ENCODE measurements around the gene VHLL. TPM values are rescaled to one million over a fixed set of nuclear protein-coding genes. Genes with fewer than 3 reads are reported as not detected.

Gene VHLL
- total RNA-seq, 1 donor from 2014 or later: 0.46 TPM

DNA sequence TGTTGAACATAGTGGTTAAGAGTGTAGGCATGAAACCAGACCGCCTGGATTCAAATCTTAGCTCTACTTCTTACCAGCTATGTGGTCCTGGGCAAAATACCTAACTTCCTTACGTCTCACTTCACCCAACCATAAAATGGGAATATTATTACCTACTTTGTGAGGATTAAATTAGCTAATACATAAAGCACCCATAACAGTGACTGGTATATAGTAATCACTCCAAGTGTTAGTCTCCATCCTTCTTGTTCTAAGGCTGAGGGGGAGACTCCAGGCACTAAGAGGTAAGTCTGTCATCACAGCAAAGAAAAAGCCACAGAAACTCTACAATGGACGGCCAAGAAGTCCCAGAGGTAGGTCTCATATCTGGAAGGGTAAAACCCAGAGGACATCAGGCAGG lies 19.3 kb downstream of the VHLL start:
- no peak overlapping the region for H3K27ac Mint-ChIP-seq
- H3K36me3 Mint-ChIP-seq (ENCODE audit: insufficient read depth): peaks cover 15% of the 10 kb centered on the region
- TF ChIP-seq, protein P1, sequence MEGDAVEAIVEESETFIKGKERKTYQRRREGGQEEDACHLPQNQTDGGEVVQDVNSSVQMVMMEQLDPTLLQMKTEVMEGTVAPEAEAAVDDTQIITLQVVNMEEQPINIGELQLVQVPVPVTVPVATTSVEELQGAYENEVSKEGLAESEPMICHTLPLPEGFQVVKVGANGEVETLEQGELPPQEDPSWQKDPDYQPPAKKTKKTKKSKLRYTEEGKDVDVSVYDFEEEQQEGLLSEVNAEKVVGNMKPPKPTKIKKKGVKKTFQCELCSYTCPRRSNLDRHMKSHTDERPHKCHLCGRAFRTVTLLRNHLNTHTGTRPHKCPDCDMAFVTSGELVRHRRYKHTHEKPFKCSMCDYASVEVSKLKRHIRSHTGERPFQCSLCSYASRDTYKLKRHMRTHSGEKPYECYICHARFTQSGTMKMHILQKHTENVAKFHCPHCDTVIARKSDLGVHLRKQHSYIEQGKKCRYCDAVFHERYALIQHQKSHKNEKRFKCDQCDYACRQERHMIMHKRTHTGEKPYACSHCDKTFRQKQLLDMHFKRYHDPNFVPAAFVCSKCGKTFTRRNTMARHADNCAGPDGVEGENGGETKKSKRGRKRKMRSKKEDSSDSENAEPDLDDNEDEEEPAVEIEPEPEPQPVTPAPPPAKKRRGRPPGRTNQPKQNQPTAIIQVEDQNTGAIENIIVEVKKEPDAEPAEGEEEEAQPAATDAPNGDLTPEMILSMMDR (IDR thresholded peaks at IDR 0.05; ENCODE audit: unreplicated experiment): no peak

DNA sequence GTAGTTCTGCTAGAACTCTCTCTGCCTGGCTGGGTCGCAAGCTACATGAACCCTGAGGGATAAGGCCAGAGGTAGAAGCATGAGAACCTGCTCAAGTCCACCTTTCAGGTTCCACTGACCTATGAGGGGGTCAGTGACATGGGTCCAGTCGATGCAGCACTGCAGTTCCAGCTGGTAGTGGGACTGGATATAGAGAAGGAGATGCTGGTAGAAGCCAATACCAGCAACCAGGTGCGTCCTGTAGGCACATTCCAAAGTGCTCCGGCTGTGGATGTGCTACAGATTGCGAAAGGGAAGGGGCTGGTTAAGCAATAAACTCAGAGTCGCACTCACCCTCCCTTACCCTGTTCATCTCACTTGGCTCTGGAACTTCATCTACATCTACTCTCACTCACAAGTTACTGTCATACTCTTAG lies 22.1 kb downstream of the VHLL start:
- TF ChIP-seq, protein P1 (IDR thresholded peaks at IDR 0.05; ENCODE audit: unreplicated experiment): no peak

More for the DNA sequence above, 19.3 kb downstream of the VHLL start:
- no peaks in the 10 kb centered on the region for H3K9me3 Mint-ChIP-seq (ENCODE audit: low read depth)
- peak overlapping the region; percentile 1 for H3K4me3 Mint-ChIP-seq (ENCODE audit: low read depth)
- no peaks in the 10 kb centered on the region for H3K27me3 Mint-ChIP-seq
- H3K4me1 Mint-ChIP-seq (ENCODE audit: low read depth): peaks cover 28% of the 10 kb centered on the region
- no peak for DNase-seq (ENCODE audit: low spot score, unreplicated experiment)

DNA sequence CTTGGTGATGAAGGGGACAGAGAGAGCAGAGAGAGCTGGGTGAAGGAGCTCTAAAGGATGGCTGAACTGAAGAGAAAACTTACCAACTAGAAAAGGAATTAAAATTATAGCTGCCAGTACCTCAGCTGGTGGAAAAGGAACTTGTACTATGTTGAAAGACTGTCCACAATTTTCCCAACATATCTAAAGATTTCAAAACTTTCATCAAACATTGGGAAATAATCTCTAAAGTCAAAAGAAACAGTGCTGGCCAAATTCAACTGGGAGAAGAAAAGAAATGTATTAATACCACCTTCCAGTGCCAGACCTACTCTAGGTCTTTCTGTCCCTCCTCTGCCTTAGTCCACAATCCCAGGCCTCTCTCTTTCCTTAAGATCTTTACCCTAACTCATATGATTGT lies 22.6 kb downstream of the VHLL start:
- Mint-ChIP-seq H3K4me3 (ENCODE audit: low read depth) (no peak overlapping the region), H3K36me3 (ENCODE audit: insufficient read depth) (peaks cover 34% of the 10 kb centered on the region), H3K27me3 (no peaks in the 10 kb centered on the region), H3K4me1 (ENCODE audit: low read depth) (peaks cover 6% of the 10 kb centered on the region), H3K9me3 (ENCODE audit: low read depth) (no peaks in the 10 kb centered on the region), H3K27ac (no peak overlapping the region)
- no peak for DNase-seq (ENCODE audit: low spot score, unreplicated experiment)
- TF ChIP-seq, protein P1 (IDR thresholded peaks at IDR 0.05; ENCODE audit: unreplicated experiment): no peak

More for the DNA sequence above, 22.1 kb downstream of the VHLL start:
- peaks cover 8% of the 10 kb centered on the region for H3K4me1 Mint-ChIP-seq (ENCODE audit: low read depth)
- H3K27me3 Mint-ChIP-seq: no peaks in the 10 kb centered on the region
- DNase-seq (ENCODE audit: low spot score, unreplicated experiment): no peak
- no peak overlapping the region for H3K27ac Mint-ChIP-seq
- no peaks in the 10 kb centered on the region for H3K9me3 Mint-ChIP-seq (ENCODE audit: low read depth)
- no peak overlapping the region for H3K4me3 Mint-ChIP-seq (ENCODE audit: low read depth)
- peaks cover 33% of the 10 kb centered on the region for H3K36me3 Mint-ChIP-seq (ENCODE audit: insufficient read depth)

DNA sequence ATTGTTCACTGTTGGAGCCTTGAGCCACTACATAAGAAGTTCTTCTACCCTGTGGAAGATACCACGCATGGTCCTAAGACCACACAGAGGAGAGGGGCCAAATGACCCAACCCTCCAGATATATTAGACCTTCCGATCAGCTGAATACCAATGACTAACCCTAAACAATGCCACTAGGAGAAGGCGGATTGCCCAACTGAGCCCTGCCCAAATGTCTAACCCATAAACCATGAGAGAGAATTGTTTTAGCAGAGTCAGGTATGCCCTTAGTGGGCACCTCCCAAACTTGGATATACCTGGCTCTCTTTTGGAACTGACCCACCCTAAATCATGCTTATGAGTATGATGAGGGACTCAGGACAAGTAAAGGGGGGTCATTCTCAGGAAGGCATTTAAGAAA lies 28.8 kb downstream of the VHLL start:
- TF ChIP-seq, protein P1 (IDR thresholded peaks at IDR 0.05; ENCODE audit: unreplicated experiment): no peak
- no peak for DNase-seq (ENCODE audit: low spot score, unreplicated experiment)
- Mint-ChIP-seq H3K9me3 (ENCODE audit: low read depth) (no peaks in the 10 kb centered on the region), H3K4me3 (ENCODE audit: low read depth) (no peak overlapping the region), H3K27ac (no peak overlapping the region), H3K4me1 (ENCODE audit: low read depth) (no peaks in the 10 kb centered on the region), H3K27me3 (no peaks in the 10 kb centered on the region), H3K36me3 (ENCODE audit: insufficient read depth) (peaks cover 48% of the 10 kb centered on the region)

DNA sequence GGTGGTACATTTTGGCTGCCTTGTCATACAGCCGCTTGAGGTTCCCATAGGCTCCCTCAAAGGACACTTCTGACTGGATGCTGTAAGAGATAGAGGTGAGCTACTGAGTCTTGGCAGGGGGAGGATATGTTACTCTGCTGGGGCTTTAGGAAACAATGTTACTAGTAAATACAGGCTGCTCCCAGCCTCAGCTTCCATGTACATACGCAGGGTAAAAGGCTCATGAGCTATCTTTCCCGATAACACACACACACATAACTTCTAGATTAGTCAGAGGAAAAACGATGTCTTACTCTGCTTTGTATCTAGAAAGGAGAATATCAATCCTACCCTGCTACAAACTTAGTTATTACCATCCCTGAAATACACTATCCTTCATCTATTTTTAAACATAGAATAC lies 30.8 kb downstream of the VHLL start:
- H3K27ac Mint-ChIP-seq: no peak overlapping the region
- no peaks in the 10 kb centered on the region for H3K27me3 Mint-ChIP-seq
- H3K4me1 Mint-ChIP-seq (ENCODE audit: low read depth): no peaks in the 10 kb centered on the region
- H3K36me3 Mint-ChIP-seq (ENCODE audit: insufficient read depth): peaks cover 38% of the 10 kb centered on the region
- H3K4me3 Mint-ChIP-seq (ENCODE audit: low read depth): no peak overlapping the region
- DNase-seq (ENCODE audit: low spot score, unreplicated experiment): no peak
- TF ChIP-seq, protein P1 (IDR thresholded peaks at IDR 0.05; ENCODE audit: unreplicated experiment): no peak
- no peaks in the 10 kb centered on the region for H3K9me3 Mint-ChIP-seq (ENCODE audit: low read depth)
